ENCODE measurements around the gene MAMDC2.

GRCh38 chr9:70012569-70012968 is 31.1 kb upstream of the MAMDC2 start:
- TF ChIP-seq CTCF (conservative IDR thresholded peaks at IDR 0.05 in 1 of 2, IDR thresholded peaks at IDR 0.05 in 1 of 2; ENCODE audit: low read depth in 1 of 2, low read length in 2 of 2) (no peak), EZH2 (IDR thresholded peaks at IDR 0.05; ENCODE audit: low read length, missing control alignments) (no peak)
